Testis (tissue), 3 donors: ENCODE measurements around the gene RASSF1. TPM values are rescaled to one million over a fixed set of nuclear protein-coding genes. Genes with fewer than 3 reads are reported as not detected.

Experiments used
- DNase-seq: peaks from one replicate; pipeline ENCODE4 v3.0.0-alpha.2; 2019
- H3K27ac ChIP-seq, 2 donors: fragments of 200-600 bp; sonication (generic); one replicate each; pipeline ENCODE4 v1.5.1; 2019
- H3K27me3 ChIP-seq: fragments of 200-600 bp; sonication (generic); one replicate; pipeline ENCODE4 v1.5.1; 2019
- H3K36me3 ChIP-seq: fragments of 200-600 bp; sonication (generic); one replicate; pipeline ENCODE4 v1.5.1; 2017; ENCODE audit warnings: low read depth; ENCODE audit errors: missing control alignments
- H3K4me1 ChIP-seq: fragments of 200-600 bp; sonication (generic); one replicate; pipeline ENCODE4 v1.5.1; 2019
- H3K4me3 ChIP-seq, 2 donors: fragments of 200-600 bp; sonication (generic); one replicate each; pipeline ENCODE4 v1.5.1; 2017 to 2019
- H3K9me3 ChIP-seq: fragments of 200-600 bp; sonication (generic); one replicate; pipeline ENCODE4 v1.5.1; 2017
- POLR2A ChIP-seq: fragments of 450-650 bp; IDR thresholded peaks from one replicate; pipeline ENCODE4 v1.6.1; 2017; ENCODE audit warnings: antibody characterized with exemption, mild to moderate bottlenecking, moderate library complexity
- WGBS, 2 donors: methylation state at CpG; one replicate each; pipeline ENCODE4 v1.1.5; 2018; 5-methylcytosine and 5-hydroxymethylcytosine counted together
- intact Hi-C: fragments of 100-400 bp; cut with DNase I; formaldehyde crosslinking; loops from one replicate; pipeline ENCODE4 v1.15.1; 2023; ENCODE audit warnings: low total_unique reads
- polyA plus RNA-seq: library from polyadenylated mRNA; stranded (reverse); fragments of 350-450 nt; fragmentation: Illumina TruSeq; extraction: RNeasy Lipid Tissue Mini Kit (QIAGEN cat#74804); gene quantifications from one replicate; pipeline ENCODE4 v1.2.3, GENCODE V29; 2014; ENCODE audit warnings: low read depth, low replicate concordance; ENCODE audit not compliant: insufficient read depth
- total RNA-seq, 2 donors: library from RNA; depleted of rRNA; stranded (reverse); fragments of >200 nt; gene quantifications; one replicate each; pipeline ENCODE4 v1.2.3, GENCODE V29; 2016
- TF ChIP-seq, protein P1 (sequence below), 3 experiments: fragments of 450-650 bp in 2 of 3; fragments of 200-600 bp in 1 of 3; sonication (generic) in 1 of 3; IDR thresholded peaks; one replicate each; pipeline ENCODE4 v1.5.1; 2016 to 2019; ENCODE audit warnings: antibody characterized with exemption in 3 of 3, mild to moderate bottlenecking in 2 of 3, moderate library complexity in 1 of 3

The RASSF1 gene
- total and polyA plus RNA-seq, 3 donors from 2014 or later = 50.0 to 60.1 (median 52.2) TPM

DNA sequence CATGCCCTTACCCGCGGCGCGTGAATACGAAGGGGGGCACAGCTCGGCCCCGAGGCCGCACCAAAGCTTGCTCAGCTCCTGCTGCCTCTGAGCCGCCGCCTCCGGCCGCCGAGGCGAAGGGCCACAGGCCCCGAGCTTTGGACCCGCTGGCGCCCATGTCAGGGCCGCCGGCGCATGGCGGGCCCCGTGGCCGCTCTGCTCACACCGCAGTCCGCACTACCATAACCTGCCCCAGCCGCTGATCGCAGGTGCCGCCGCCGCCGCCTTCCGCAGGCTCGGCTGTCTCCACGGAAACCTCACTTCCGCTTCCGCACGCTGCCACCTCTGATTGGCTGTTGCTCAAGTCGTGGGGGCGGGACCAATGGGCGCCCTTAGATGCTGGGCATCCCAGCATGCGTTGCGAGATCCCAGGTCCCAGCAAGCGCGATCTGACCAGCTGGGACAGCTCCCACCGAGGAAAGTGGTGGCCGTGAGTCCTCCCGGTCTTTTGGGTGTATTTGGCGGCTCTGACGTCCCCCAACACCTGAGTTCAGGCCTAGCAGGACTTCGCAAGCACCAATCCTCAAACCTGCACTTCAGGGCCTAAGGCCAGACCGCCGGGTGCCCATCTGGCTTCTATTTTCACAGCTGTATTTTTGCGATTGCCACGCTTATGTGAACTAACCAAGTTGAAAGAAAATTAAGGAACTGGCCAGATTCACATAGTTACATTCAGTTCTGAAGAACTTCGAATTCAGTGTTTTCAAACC lies 12.5 kb downstream of the RASSF1 start, which contains the start of gene TUSC2:
TUSC2 (minus strand) TSS at position 281 of the 749 bp plus-strand sequence; CDS start at position 157, 124 bp downstream.
- WGBS, 2 donors = 2 to 3% methylated on average over 9 to 51 of the region's 55 CpGs
- peak within 1 kb of the TSS; percentile 45 to 71 for H3K27ac ChIP-seq
- H3K4me3 ChIP-seq = peak within 1 kb of the TSS; percentile 85 to 88
- DNase-seq = peak; percentile 99
- no peaks in the 10 kb centered on the region for H3K9me3 ChIP-seq
- TF ChIP-seq POLR2A = no peak
- TF ChIP-seq, protein P1, sequence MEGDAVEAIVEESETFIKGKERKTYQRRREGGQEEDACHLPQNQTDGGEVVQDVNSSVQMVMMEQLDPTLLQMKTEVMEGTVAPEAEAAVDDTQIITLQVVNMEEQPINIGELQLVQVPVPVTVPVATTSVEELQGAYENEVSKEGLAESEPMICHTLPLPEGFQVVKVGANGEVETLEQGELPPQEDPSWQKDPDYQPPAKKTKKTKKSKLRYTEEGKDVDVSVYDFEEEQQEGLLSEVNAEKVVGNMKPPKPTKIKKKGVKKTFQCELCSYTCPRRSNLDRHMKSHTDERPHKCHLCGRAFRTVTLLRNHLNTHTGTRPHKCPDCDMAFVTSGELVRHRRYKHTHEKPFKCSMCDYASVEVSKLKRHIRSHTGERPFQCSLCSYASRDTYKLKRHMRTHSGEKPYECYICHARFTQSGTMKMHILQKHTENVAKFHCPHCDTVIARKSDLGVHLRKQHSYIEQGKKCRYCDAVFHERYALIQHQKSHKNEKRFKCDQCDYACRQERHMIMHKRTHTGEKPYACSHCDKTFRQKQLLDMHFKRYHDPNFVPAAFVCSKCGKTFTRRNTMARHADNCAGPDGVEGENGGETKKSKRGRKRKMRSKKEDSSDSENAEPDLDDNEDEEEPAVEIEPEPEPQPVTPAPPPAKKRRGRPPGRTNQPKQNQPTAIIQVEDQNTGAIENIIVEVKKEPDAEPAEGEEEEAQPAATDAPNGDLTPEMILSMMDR (IDR thresholded peaks at IDR 0.05) = peak in 1 of 3 experiments; percentile 14
- intact Hi-C loops = loop anchor here (10.0 kb wide), 1 partner anchor 73 kb away; no protein-coding TSS in a partner anchor
- no peaks in the 10 kb centered on the region for H3K36me3 ChIP-seq
- no peaks in the 10 kb centered on the region for H3K27me3 ChIP-seq
- peaks cover 30% of the 10 kb centered on the region for H3K4me1 ChIP-seq

DNA sequence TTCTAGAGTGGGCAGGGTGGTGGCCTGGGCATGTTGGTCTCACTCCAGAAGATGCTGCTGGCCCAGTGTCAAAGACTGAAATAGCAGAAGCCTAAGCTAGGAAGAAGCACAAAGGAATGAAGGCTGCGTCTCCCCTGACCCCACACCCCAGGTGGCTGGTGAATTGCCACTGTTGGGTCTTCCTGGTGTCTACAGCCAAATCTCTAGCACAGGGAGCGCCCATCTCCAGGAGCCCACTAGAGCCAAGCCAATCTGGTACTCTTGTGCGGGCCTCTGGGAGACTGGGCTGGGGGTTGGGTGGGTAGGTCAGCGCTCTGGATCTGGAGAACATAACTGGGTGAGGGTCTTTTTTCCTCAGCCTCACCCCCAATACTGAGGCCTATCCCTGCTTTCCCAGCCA lies 13.5 kb downstream of the RASSF1 start:
- intact Hi-C loops = loop anchor here (10.0 kb wide), 1 partner anchor 72 kb away; no protein-coding TSS in a partner anchor
- 34 to 64% methylated on average over 2 to 4 of the region's 4 CpGs for WGBS, 2 donors
- H3K4me3 ChIP-seq = peak overlapping the region; percentile 85 to 88
- no peak for DNase-seq
- peaks cover 37% of the 10 kb centered on the region for H3K4me1 ChIP-seq
- H3K36me3 ChIP-seq = no peaks in the 10 kb centered on the region
- H3K27ac ChIP-seq = peak overlapping the region in 1 of 2 donors; percentile 59
- no peaks in the 10 kb centered on the region for H3K27me3 ChIP-seq
- TF ChIP-seq POLR2A = no peak
- TF ChIP-seq, protein P1 (IDR thresholded peaks at IDR 0.05) = no peak
- no peaks in the 10 kb centered on the region for H3K9me3 ChIP-seq

DNA sequence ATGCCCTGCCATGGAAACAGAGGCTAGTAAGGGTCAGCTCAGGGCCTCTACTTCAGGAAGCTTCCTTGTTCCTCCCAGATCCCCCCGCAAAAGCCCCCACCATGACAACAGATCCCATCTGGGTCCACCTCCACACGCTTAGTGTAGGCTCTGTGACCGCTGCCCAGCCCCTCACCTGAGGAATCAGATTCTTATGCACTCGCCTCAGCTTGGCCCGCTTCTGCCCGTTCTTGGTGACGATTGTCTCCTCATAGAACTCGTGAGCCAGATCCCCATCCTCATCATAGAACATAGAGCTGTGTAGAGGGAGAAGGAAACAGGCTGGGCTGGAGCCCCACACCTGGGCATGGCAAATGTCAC lies 14.5 kb downstream of the RASSF1 start:
- no peaks in the 10 kb centered on the region for H3K9me3 ChIP-seq
- no peak for DNase-seq
- H3K36me3 ChIP-seq = no peaks in the 10 kb centered on the region
- no peak for TF ChIP-seq POLR2A
- TF ChIP-seq, protein P1 (IDR thresholded peaks at IDR 0.05) = no peak
- H3K27ac ChIP-seq = no peak overlapping the region
- H3K27me3 ChIP-seq = no peaks in the 10 kb centered on the region
- peaks cover 41% of the 10 kb centered on the region for H3K4me1 ChIP-seq
- 89 to 90% methylated on average over 8 of the region's 8 CpGs for WGBS, 2 donors
- intact Hi-C loops = loop anchor here (10.0 kb wide), 1 partner anchor 71 kb away; no protein-coding TSS in a partner anchor
- no peak overlapping the region for H3K4me3 ChIP-seq

DNA sequence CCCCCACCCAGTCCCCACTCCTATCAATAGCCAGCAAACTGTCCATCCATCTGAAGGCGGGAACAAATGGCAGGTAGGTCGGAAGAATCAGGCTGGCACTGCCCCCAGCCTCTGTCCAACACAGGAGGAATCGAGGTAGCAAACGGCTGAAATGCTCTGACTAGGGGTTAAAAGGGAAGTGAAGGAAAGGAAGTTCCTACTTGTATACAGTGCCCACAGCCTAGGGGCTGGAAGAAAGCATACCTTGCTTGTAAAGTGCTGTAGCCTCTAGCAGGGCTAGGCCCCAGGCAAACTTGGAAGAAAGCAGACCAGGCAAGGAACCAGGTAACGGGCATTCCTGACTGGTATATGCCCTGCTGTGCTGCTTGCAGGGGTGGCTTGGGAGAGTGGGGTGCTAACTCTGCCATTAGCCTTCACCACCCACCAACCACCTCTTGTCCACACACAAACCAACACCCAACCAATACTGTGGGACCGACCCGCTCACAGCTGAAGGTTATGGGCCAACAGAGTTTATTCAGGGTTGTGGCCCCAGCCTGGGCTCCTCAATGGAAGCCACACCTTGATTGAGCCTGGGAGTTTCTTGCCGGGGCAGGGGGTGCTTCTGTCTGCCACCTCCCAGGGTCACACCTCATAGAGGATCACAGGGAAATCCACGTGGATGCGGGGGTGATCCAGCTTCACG lies 15.0 kb downstream of the RASSF1 start:
- TF ChIP-seq, protein P1 (IDR thresholded peaks at IDR 0.05) = no peak
- no peak for TF ChIP-seq POLR2A
- peaks cover 41% of the 10 kb centered on the region for H3K4me1 ChIP-seq
- no peak overlapping the region for H3K4me3 ChIP-seq
- WGBS, 2 donors = 87 to 94% methylated on average over 10 to 11 of the region's 11 CpGs
- H3K27me3 ChIP-seq = no peaks in the 10 kb centered on the region
- H3K36me3 ChIP-seq = no peaks in the 10 kb centered on the region
- H3K27ac ChIP-seq = peak overlapping the region in 1 of 2 donors; percentile 96
- intact Hi-C loops = loop anchor here (10.0 kb wide), 1 partner anchor 71 kb away; no protein-coding TSS in a partner anchor
- no peaks in the 10 kb centered on the region for H3K9me3 ChIP-seq
- no peak for DNase-seq
